HAP-1 (cell line): ENCODE results near the gene TSSK6.

Experiments
- DNase-seq, 2 experiments: peaks; one replicate each; pipeline ENCODE4 v3.0.0-alpha.2; 2016 to 2020; ENCODE audit warnings: low spot score in 2 of 2
- H3K27me3 ChIP-seq: fragments of 250-450 bp; sonication (Bioruptor Pico); 2 replicates; pipeline ENCODE4 v1.5.1; 2020; ENCODE audit warnings: low read depth, mild to moderate bottlenecking, moderate library complexity
- H3K36me3 ChIP-seq: fragments of 250-450 bp; sonication (Bioruptor Pico); replicated peaks from 2 replicates; pipeline ENCODE4 v1.5.1; 2020; ENCODE audit warnings: mild to moderate bottlenecking
- H3K4me1 ChIP-seq: fragments of 250-450 bp; sonication (Bioruptor Pico); 2 replicates; pipeline ENCODE4 v1.5.1; 2020; ENCODE audit warnings: mild to moderate bottlenecking
- H3K4me3 ChIP-seq: fragments of 250-450 bp; sonication (Bioruptor Pico); 2 replicates; pipeline ENCODE4 v1.5.1; 2020; ENCODE audit warnings: mild to moderate bottlenecking, moderate library complexity
- H3K9me3 ChIP-seq: fragments of 250-450 bp; sonication (Bioruptor Pico); 2 replicates; pipeline ENCODE4 v1.5.1; 2020; ENCODE audit warnings: mild to moderate bottlenecking, moderate library complexity
- in situ Hi-C: fragments of 300-500 bp; cut with MboI; formaldehyde crosslinking; loops from 3 replicates; pipeline ENCODE4 v1.14.3; 2020; ENCODE audit warnings: low sequenced_read_pairs, inconsistent platforms, mixed read lengths

TSSK6 gene

GRCh38 chr19:19501798-19502197 lies 13.6 kb downstream of the TSSK6 start:
- DNase-seq: no peak
- H3K9me3 ChIP-seq: no peaks in the 10 kb centered on the region
- peaks cover 93% of the 10 kb centered on the region for H3K36me3 ChIP-seq
- H3K4me1 ChIP-seq: no peaks in the 10 kb centered on the region
- no peaks in the 10 kb centered on the region for H3K27me3 ChIP-seq
- in situ Hi-C loops: no loop called here
- no peak overlapping the region for H3K4me3 ChIP-seq

- no peaks in the 10 kb centered on the region for H3K9me3 ChIP-seq
- no peaks in the 10 kb centered on the region for H3K27me3 ChIP-seq
- no peak for DNase-seq
- H3K4me1 ChIP-seq: no peaks in the 10 kb centered on the region
- no peak overlapping the region for H3K4me3 ChIP-seq
- in situ Hi-C loops: no loop called here
- peaks cover 93% of the 10 kb centered on the region for H3K36me3 ChIP-seq
Observed at GRCh38 chr19:19500975-19501644, 14.2 kb downstream of the TSSK6 start.

- no peaks in the 10 kb centered on the region for H3K9me3 ChIP-seq
- in situ Hi-C loops: no loop called here
- DNase-seq: no peak
- H3K4me3 ChIP-seq: no peak overlapping the region
- H3K4me1 ChIP-seq: no peaks in the 10 kb centered on the region
- no peaks in the 10 kb centered on the region for H3K27me3 ChIP-seq
- peaks cover 90% of the 10 kb centered on the region for H3K36me3 ChIP-seq
Observed at GRCh38 chr19:19499272-19499995, 15.9 kb downstream of the TSSK6 start.

GRCh38 chr19:19498255-19498991 lies 16.9 kb downstream of the TSSK6 start:
- Histone ChIP-seq H3K36me3 (peaks cover 88% of the 10 kb centered on the region), H3K4me1 (no peaks in the 10 kb centered on the region), H3K9me3 (no peaks in the 10 kb centered on the region), H3K27me3 (no peaks in the 10 kb centered on the region), H3K4me3 (no peak overlapping the region)
- no peak for DNase-seq
- in situ Hi-C loops: no loop called here

- H3K4me1 ChIP-seq: no peaks in the 10 kb centered on the region
- no peaks in the 10 kb centered on the region for H3K9me3 ChIP-seq
- no peaks in the 10 kb centered on the region for H3K27me3 ChIP-seq
- H3K36me3 ChIP-seq: peaks cover 83% of the 10 kb centered on the region
- in situ Hi-C loops: no loop called here
- DNase-seq: no peak
- H3K4me3 ChIP-seq: no peak overlapping the region
Observed at GRCh38 chr19:19495614-19496603, 19.4 kb downstream of the TSSK6 start.

GRCh38 chr19:19493841-19494546 lies 21.4 kb downstream of the TSSK6 start:
- in situ Hi-C loops: loop anchor here (5.0 kb wide), 1 partner anchor 132 kb away; no protein-coding TSS in a partner anchor
- Histone ChIP-seq H3K9me3 (no peaks in the 10 kb centered on the region), H3K36me3 (peaks cover 69% of the 10 kb centered on the region)

GRCh38 chr19:19492026-19492610 lies 23.2 kb downstream of the TSSK6 start:
- in situ Hi-C loops: loop anchor here (5.0 kb wide), 1 partner anchor 130 kb away; no protein-coding TSS in a partner anchor
- no peak for DNase-seq
- Histone ChIP-seq H3K27me3 (no peaks in the 10 kb centered on the region), H3K4me3 (no peak overlapping the region), H3K9me3 (no peaks in the 10 kb centered on the region), H3K36me3 (peaks cover 52% of the 10 kb centered on the region), H3K4me1 (peaks cover 14% of the 10 kb centered on the region)

More at GRCh38 chr19:19493841-19494546, 21.4 kb downstream of the TSSK6 start:
- Histone ChIP-seq H3K4me1 (peaks cover 1% of the 10 kb centered on the region), H3K27me3 (no peaks in the 10 kb centered on the region), H3K4me3 (no peak overlapping the region)
- no peak for DNase-seq

- no peaks in the 10 kb centered on the region for H3K9me3 ChIP-seq
- peaks cover 51% of the 10 kb centered on the region for H3K36me3 ChIP-seq
- H3K27me3 ChIP-seq: no peaks in the 10 kb centered on the region
- in situ Hi-C loops: loop anchor here (5.0 kb wide), 1 partner anchor 129 kb away; no protein-coding TSS in a partner anchor
- peaks cover 14% of the 10 kb centered on the region for H3K4me1 ChIP-seq
- no peak overlapping the region for H3K4me3 ChIP-seq
- DNase-seq: no peak
Observed at GRCh38 chr19:19491321-19492025, 23.9 kb downstream of the TSSK6 start.

- in situ Hi-C loops: loop anchor here (5.0 kb wide), 1 partner anchor 128 kb away; no protein-coding TSS in a partner anchor
- H3K27me3 ChIP-seq: no peaks in the 10 kb centered on the region
Observed at GRCh38 chr19:19490214-19490968, 25.0 kb downstream of the TSSK6 start.

GRCh38 chr19:19489804-19490204 lies 25.5 kb downstream of the TSSK6 start:
- Histone ChIP-seq H3K4me3 (no peak overlapping the region), H3K9me3 (no peaks in the 10 kb centered on the region), H3K27me3 (no peaks in the 10 kb centered on the region), H3K36me3 (peaks cover 43% of the 10 kb centered on the region), H3K4me1 (peaks cover 14% of the 10 kb centered on the region)
- no peak for DNase-seq
- in situ Hi-C loops: loop anchor here (5.0 kb wide), 1 partner anchor 128 kb away; no protein-coding TSS in a partner anchor

More at GRCh38 chr19:19490214-19490968, 25.0 kb downstream of the TSSK6 start:
- Histone ChIP-seq H3K36me3 (peaks cover 44% of the 10 kb centered on the region), H3K9me3 (no peaks in the 10 kb centered on the region), H3K4me3 (no peak overlapping the region), H3K4me1 (peaks cover 14% of the 10 kb centered on the region)
- DNase-seq: peak; percentile 80 to 85
